ENCODE results near the gene GHR.

The GHR gene

DNA sequence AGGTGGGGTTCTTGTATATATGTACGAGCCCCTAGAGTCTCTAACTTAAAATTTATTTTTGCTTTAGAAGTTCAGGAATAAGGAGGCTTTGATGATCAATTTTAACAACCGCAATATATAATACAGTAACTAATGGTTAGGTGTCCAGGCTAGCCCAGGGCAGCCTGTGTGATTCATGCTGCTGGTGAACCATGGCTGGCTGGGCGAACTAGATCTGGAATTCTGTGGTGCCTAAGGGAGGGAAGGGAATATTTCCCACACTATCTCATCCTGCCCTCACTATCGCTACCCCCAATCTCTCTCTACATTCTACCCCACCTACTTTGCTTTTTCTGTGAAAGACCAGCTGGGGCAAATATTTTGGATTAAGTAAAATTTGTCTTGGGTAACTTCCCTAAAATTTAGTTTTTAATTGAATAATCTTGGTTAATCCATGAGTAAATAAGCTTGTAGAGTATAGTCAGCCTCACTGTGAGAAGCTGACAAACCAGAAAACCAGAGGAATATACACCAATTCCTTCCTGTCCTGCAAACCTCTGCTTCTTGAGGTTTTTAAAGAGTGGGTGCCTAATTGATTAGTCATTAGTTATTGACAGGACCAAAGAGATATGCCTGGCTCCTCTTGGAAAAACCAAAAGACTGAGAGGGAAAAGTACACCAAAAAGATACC is 218.2 kb downstream of the GHR start:
- no peak overlapping the region for H3K27ac ChIP-seq
- no peak for DNase-seq (ENCODE audit: low spot score)
- TF ChIP-seq, protein P1, sequence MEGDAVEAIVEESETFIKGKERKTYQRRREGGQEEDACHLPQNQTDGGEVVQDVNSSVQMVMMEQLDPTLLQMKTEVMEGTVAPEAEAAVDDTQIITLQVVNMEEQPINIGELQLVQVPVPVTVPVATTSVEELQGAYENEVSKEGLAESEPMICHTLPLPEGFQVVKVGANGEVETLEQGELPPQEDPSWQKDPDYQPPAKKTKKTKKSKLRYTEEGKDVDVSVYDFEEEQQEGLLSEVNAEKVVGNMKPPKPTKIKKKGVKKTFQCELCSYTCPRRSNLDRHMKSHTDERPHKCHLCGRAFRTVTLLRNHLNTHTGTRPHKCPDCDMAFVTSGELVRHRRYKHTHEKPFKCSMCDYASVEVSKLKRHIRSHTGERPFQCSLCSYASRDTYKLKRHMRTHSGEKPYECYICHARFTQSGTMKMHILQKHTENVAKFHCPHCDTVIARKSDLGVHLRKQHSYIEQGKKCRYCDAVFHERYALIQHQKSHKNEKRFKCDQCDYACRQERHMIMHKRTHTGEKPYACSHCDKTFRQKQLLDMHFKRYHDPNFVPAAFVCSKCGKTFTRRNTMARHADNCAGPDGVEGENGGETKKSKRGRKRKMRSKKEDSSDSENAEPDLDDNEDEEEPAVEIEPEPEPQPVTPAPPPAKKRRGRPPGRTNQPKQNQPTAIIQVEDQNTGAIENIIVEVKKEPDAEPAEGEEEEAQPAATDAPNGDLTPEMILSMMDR (IDR thresholded peaks at IDR 0.05): no peak
- H3K4me3 ChIP-seq: no peak overlapping the region

DNA sequence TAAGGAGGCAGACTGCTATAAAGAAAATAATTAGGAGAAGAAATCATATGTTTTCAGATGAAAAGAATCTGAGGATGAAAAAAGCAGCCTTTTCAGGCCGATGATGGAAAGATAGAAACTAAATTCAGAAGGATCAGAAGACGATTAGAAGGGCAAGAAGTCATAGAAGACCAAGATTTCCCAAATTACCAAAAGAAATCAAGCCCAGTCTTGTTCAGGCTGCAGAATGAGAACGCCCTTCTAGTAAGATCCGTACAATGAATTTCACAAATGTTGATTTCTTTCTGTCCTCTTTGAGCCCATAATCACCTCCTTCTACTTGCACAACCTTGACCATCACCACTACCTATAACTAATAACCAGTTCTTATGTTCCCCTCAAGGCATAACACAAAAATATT is 218.8 kb downstream of the GHR start:
- DNase-seq (ENCODE audit: low spot score): no peak
- Histone ChIP-seq H3K4me3 (no peak overlapping the region), H3K27ac (no peak overlapping the region)
- TF ChIP-seq, protein P1 (IDR thresholded peaks at IDR 0.05): no peak

DNA sequence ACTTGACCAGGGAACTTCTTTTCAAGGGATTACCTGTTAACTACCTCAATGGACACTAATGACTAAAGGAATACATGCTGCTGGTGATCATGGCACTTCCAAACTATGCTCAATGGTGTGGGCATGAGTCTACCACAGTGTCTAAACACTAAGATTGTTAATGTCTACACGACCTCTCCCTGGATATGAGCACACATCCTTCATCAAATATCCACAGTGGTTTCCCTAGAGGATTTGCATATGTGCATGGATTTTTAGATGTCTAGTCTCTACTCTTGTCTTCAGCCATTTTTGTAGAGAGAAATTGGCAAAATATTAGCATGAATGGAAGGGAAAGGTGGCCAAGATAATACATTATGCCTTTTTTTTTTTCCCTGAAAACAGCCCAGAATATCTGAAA is 220.1 kb downstream of the GHR start:
- TF ChIP-seq, protein P1 (IDR thresholded peaks at IDR 0.05): no peak
- Histone ChIP-seq H3K4me3 (no peak overlapping the region), H3K27ac (no peak overlapping the region)
- no peak for DNase-seq (ENCODE audit: low spot score)

DNA sequence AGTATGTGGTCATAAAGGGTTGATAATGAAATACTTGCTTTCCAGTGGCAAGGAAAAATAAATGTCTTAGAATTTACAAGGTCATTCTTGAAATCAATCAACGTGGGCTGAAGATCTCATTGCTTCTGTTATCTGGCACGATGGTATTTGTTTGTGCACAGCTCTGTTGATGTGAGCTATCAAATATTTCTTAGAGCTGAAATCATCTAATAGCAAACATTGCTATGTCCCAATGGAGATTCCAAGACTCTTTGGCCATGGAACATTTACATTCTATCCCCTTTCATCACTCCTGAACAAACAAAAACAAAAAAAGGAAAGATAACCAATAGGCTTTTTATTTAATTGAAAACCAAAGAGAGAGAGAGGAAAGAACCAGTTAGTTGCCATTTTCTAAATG is 221.9 kb downstream of the GHR start:
- DNase-seq (ENCODE audit: low spot score): no peak
- TF ChIP-seq, protein P1 (IDR thresholded peaks at IDR 0.05): no peak
- Histone ChIP-seq H3K27ac (no peak overlapping the region), H3K4me3 (no peak overlapping the region)

DNA sequence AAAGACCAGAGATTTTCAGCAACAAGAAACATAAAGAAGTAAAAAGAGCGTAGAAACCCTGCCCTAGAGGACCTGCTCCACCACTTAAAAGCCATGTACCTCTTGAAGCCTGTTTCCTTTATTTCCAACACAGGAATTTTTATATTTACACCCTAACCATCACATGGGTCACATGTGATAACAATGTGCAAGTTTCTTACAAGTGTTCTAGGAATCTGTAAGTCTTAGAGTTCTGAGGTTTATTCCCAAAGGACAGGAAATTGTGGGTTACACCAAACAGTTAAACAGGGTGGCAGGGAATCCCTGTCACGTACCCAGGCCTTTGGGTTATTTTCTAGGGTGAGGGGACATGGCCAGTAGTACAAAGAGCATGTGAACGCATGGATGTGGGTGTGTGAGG is 224.8 kb downstream of the GHR start:
- Histone ChIP-seq H3K4me3 (no peak overlapping the region), H3K27ac (no peak overlapping the region)
- DNase-seq (ENCODE audit: low spot score): no peak
- TF ChIP-seq, protein P1 (IDR thresholded peaks at IDR 0.05): no peak

DNA sequence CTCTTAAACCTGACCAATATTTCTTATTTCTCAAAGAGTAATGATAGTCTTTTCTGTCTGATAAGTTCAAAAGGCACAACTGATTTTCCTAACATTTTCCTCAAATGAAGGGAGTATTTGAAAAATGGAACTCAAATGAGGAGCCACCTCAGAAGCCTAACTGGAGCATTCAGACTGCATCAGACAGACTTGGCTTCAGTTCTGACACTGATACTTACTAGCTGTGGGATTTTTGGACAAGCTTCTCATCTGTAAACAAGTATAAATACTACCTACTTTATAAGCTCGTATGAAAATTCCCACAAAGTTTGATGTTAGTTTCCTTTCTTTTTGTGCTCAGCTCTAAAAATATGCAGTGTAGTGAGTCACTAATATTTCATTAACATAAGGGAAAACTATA is 225.7 kb downstream of the GHR start:
- TF ChIP-seq, protein P1 (IDR thresholded peaks at IDR 0.05): no peak
- Histone ChIP-seq H3K4me3 (no peak overlapping the region), H3K27ac (no peak overlapping the region)
- DNase-seq (ENCODE audit: low spot score): no peak

DNA sequence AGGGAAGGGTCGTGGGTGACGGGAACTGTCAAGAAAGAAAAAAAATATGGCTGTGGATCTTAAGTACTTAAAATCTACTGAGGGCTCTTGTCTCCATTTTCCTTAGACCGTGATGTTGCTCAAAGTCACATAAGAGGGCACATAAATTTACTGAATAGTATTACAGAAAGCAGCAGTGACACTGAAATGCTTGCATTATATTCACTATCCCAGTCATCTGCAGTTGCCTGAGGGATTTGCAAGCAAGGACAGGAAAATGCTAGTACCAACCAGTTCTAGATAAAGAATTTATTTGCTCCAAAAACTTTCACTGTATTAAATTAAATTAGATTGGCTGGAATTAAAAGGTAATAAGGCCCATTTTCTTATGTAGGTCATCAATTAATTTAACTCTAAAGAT is 226.8 kb downstream of the GHR start:
- Histone ChIP-seq H3K27ac (no peak overlapping the region), H3K4me3 (no peak overlapping the region)
- TF ChIP-seq, protein P1 (IDR thresholded peaks at IDR 0.05): no peak
- no peak for DNase-seq (ENCODE audit: low spot score)

Data from coronary artery (tissue), 2 donors.